HepG2 (cell line): ENCODE results near the gene ABHD3. TPM values are rescaled to one million over a fixed set of nuclear protein-coding genes. Genes with fewer than 3 reads are reported as not detected.

Experiments used
- ATAC-seq: fragments of 200-7000 bp; cut with Tn5 transposase; 3 replicates; pipeline ENCODE4 v1.9.1; 2020; ENCODE audit warnings: mild to moderate bottlenecking, moderate library complexity
- BruUV-seq: library from RNA; stranded (reverse); fragments of 400-500 nt; replicated peaks from 2 replicates; lab custom pipeline; 2021; lab: Mats Ljungman, UMichigan
- CTCF ChIA-PET: fragments of 300-600 bp; formaldehyde crosslinking; extraction: SDS; loops from one replicate; lab custom pipeline; 2021; ENCODE audit warnings: low total read pairs, inconsistent platforms, low intra/inter-chr PET ratio; lab: Yijun Ruan, JAX
- POLR2A ChIA-PET: fragments of 350-600 bp; sonication (Branson Sonifier 250); formaldehyde crosslinking; loops from one replicate; lab custom pipeline; 2020; ENCODE audit warnings: antibody characterized with exemption, inconsistent platforms; lab: Yijun Ruan, JAX
- DNase-seq: peaks from one replicate; pipeline ENCODE4 v3.0.0-alpha.2; 2015; ENCODE audit warnings: low spot score
- FAIRE-seq: peaks from 3 replicates; lab custom pipeline; 2011; peaks lifted over from hg19 to GRCh38; lab: Jason Lieb, UNC
- H2AFZ ChIP-seq: one replicate; pipeline ENCODE4 v1.6.1; 2011; ENCODE audit warnings: low read length, inconsistent platforms
- H3K27ac ChIP-seq: fragments of 300-600 bp; 3 replicates; pipeline ENCODE4 v1.8.0; 2011; ENCODE audit warnings: mixed run types, mild to moderate bottlenecking, mixed read lengths, low read length, inconsistent platforms; ENCODE audit not compliant: insufficient read depth; ENCODE audit errors: extremely low read length
- H3K27me3 ChIP-seq, 2 experiments: fragments of 200-600 bp in 1 of 2; 2 replicates in 1 of 2; 3 replicates in 1 of 2; pipeline versions ENCODE4 v1.6.0 to v1.8.0; 2011; ENCODE audit warnings: low read length in 2 of 2, mild to moderate bottlenecking in 2 of 2, moderate library complexity in 2 of 2, inconsistent platforms in 1 of 2; ENCODE audit not compliant: insufficient read depth in 2 of 2, control insufficient read depth in 1 of 2
- H3K36me3 ChIP-seq, 2 experiments: fragments of 200-600 bp in 1 of 2; replicated peaks in 1 of 2; 2 replicates in 1 of 2; 3 replicates in 1 of 2; pipeline versions ENCODE4 v1.5.1 to v1.8.0; 2011; ENCODE audit warnings: low read length in 2 of 2, inconsistent platforms in 1 of 2; ENCODE audit not compliant: insufficient read depth in 2 of 2, control insufficient read depth in 1 of 2
- H3K4me1 ChIP-seq: 2 replicates; pipeline ENCODE4 v1.5.1; 2012; ENCODE audit warnings: low read length, inconsistent platforms; ENCODE audit not compliant: insufficient read depth
- H3K4me2 ChIP-seq: 2 replicates; pipeline ENCODE4 v1.6.0; 2011; ENCODE audit warnings: low read depth, low read length, inconsistent platforms
- H3K4me3 ChIP-seq, 3 experiments: fragments of 200-600 bp in 1 of 3; sonication (generic), shearing (Covaris generic) in 1 of 3; replicated peaks in 1 of 3; 2 replicates each; pipeline ENCODE4 v1.5.1; 2011 to 2016; ENCODE audit warnings: low read length in 3 of 3, inconsistent platforms in 2 of 3, low read depth in 2 of 3, mild to moderate bottlenecking in 2 of 3, control low read depth in 1 of 3, mixed read lengths in 1 of 3; ENCODE audit not compliant: insufficient read depth in 1 of 3
- H3K79me2 ChIP-seq: one replicate; pipeline ENCODE4 v1.6.1; 2011; ENCODE audit warnings: low read length, inconsistent platforms; ENCODE audit not compliant: insufficient read depth
- H3K9ac ChIP-seq: 2 replicates; pipeline ENCODE4 v1.6.0; 2011; ENCODE audit warnings: mild to moderate bottlenecking, low read depth, low read length, inconsistent platforms; ENCODE audit not compliant: insufficient read depth
- H3K9me3 ChIP-seq: 2 replicates; pipeline ENCODE4 v1.5.1; 2012; ENCODE audit warnings: mild to moderate bottlenecking, low read length
- H4K20me1 ChIP-seq: 2 replicates; pipeline ENCODE4 v1.6.0; 2011; ENCODE audit warnings: inconsistent platforms, mild to moderate bottlenecking, low read length, moderate library complexity; ENCODE audit not compliant: insufficient read depth
- CHD2 ChIP-seq: IDR thresholded peaks from 2 replicates; pipeline ENCODE4 v1.6.1; 2011; ENCODE audit warnings: low read depth, low read length, improper control_type of control experiment
- GPBP1L1 ChIP-seq: sonication (generic); formaldehyde crosslinking; IDR thresholded peaks from 2 replicates; pipeline ENCODE4 v1.5.0; 2020; ENCODE audit warnings: mild to moderate bottlenecking, missing genetic modification reagents
- HCFC1 ChIP-seq: fragments of 150-350 bp; IDR thresholded peaks from 2 replicates; pipeline ENCODE4 v1.6.1; 2014; ENCODE audit warnings: low read depth, low read length
- HNF1A ChIP-seq, 2 experiments: sonication (generic) in 1 of 2; formaldehyde crosslinking in 1 of 2; IDR thresholded peaks; 2 replicates each; pipeline versions ENCODE4 v1.4.0 to v1.6.1; 2016 to 2020; ENCODE audit warnings: borderline replicate concordance in 1 of 2, low read depth in 1 of 2, mild to moderate bottlenecking in 1 of 2, missing genetic modification reagents in 1 of 2
- NAIF1 ChIP-seq: sonication (generic); formaldehyde crosslinking; IDR thresholded peaks from 2 replicates; pipeline ENCODE4 v1.5.0; 2020; ENCODE audit warnings: mild to moderate bottlenecking, missing genetic modification reagents, borderline replicate concordance
- NR2F1 ChIP-seq, 2 experiments: fragments of 450-650 bp in 1 of 2; formaldehyde crosslinking in 1 of 2; IDR thresholded peaks; 2 replicates each; pipeline versions ENCODE4 v1.5.0 to v1.6.1; 2016 to 2020; ENCODE audit warnings: mild to moderate bottlenecking in 1 of 2, missing compliant biosample characterization in 1 of 2, missing genetic modification reagents in 1 of 2, moderate library complexity in 1 of 2
- RARA ChIP-seq: IDR thresholded peaks from 2 replicates; pipeline ENCODE4 v1.6.1; 2016; ENCODE audit warnings: missing genetic modification reagents, missing compliant biosample characterization
- ZBED4 ChIP-seq: sonication (generic); formaldehyde crosslinking; IDR thresholded peaks from 2 replicates; pipeline ENCODE4 v1.4.0; 2020; ENCODE audit warnings: missing genetic modification reagents, borderline replicate concordance
- ZBTB3 ChIP-seq: sonication (generic); formaldehyde crosslinking; IDR thresholded peaks from 2 replicates; pipeline ENCODE4 v1.4.0; 2020; ENCODE audit warnings: low read depth, mild to moderate bottlenecking, moderate library complexity, missing genetic modification reagents, borderline replicate concordance
- ZNF333 ChIP-seq: sonication (generic); formaldehyde crosslinking; IDR thresholded peaks from 2 replicates; pipeline ENCODE4 v1.4.0; 2020; ENCODE audit warnings: mild to moderate bottlenecking, missing genetic modification reagents, borderline replicate concordance
- ZNF446 ChIP-seq: sonication (generic); formaldehyde crosslinking; IDR thresholded peaks from 2 replicates; pipeline ENCODE4 v1.5.0; 2020; ENCODE audit warnings: mild to moderate bottlenecking, missing genetic modification reagents
- WGBS: methylation state at CpG from one replicate; pipeline ENCODE4 v1.1.6; 2017; ENCODE audit warnings: low lambda C conversion rate; 5-methylcytosine and 5-hydroxymethylcytosine counted together
- in situ Hi-C: cut with HindIII; loops from 2 replicates; pipeline ENCODE4 v1.10.0; 2017; ENCODE audit warnings: low pct_unique_long_range_greater_than_20kb; ENCODE audit not compliant: extremely low pct_ligation_motif_present
- intact Hi-C: fragments of 100-400 bp; cut with micrococcal nuclease; formaldehyde crosslinking; loops from one replicate; pipeline ENCODE4 v1.10.0; 2022; ENCODE audit not compliant: unreplicated experiment
- polyA plus RNA-seq, 8 experiments: library from polyadenylated mRNA; depleted of rRNA in 3 of 8; stranded (reverse) in 7 of 8; unstranded in 1 of 8; fragments of >200 nt; fragmentation: Illumina TruSeq in 4 of 8; extraction: Trizol in 4 of 8; gene quantifications; 2 replicates each; pipeline versions ENCODE4 v1.2.1 to v1.2.3, GENCODE V29; 2011 to 2016; ENCODE audit warnings: low read depth in 4 of 8, missing spikeins in 1 of 8, mixed read lengths in 1 of 8; ENCODE audit not compliant: insufficient read depth in 1 of 8
- total RNA-seq, 5 experiments: library from RNA; depleted of rRNA; stranded (reverse); fragments of >200 nt; fragmentation: Illumina TruSeq; extraction: Trizol; gene quantifications; 2 replicates each; pipeline ENCODE4 v1.2.3, GENCODE V29; 2016; ENCODE audit warnings: low read depth in 1 of 5

Gene ABHD3
- total and polyA plus RNA-seq, 2 of the 13 experiments (the other 11 are each of a cell fraction or from before 2014, with no cell fraction given): 32.1 to 40.2 TPM

- no peak overlapping the region for H3K9ac ChIP-seq
- DNase-seq (no peak), ATAC-seq (no peak), FAIRE-seq (no peak)
- no peak overlapping the region for H3K4me3 ChIP-seq
- H3K4me1 ChIP-seq: peaks cover under 1% of the 10 kb centered on the region; the same call in 1 of the 2 replicates
- H2AFZ ChIP-seq: no peak overlapping the region
- in situ Hi-C loops: no loop called here
- intact Hi-C loops: no loop called here
- H3K9me3 ChIP-seq: no peaks in the 10 kb centered on the region
- ChIA-PET CTCF (no interaction called here), POLR2A (interaction anchor here (0.9 to 1.6 kb wide), 3 partner anchors 17 to 71 kb away, joined by 3 to 5 read pairs (median 4); partner anchors contain the start of genes ABHD3 and MIB1)
- peak overlapping the region; percentile 4 for H3K27ac ChIP-seq
- H3K79me2 ChIP-seq: no peaks in the 10 kb centered on the region
- 0 out of 5 replicates have a peak, but pooled peaks cover 0 to 3% of the 10 kb centered on the region in 2 experiments for H3K36me3 ChIP-seq
- no peak overlapping the region for H3K4me2 ChIP-seq
- WGBS: 96% methylated on average over 9 of the region's 9 CpGs
- no peaks in the 10 kb centered on the region for H4K20me1 ChIP-seq
- no peaks in the 10 kb centered on the region for H3K27me3 ChIP-seq
- no TSS peak for BruUV-seq
- TF ChIP-seq HNF1A (IDR thresholded peaks at IDR 0.05; ENCODE audit: low read depth): no peak
- no peak for TF ChIP-seq HNF1A (CRISPR knock-in tag; IDR thresholded peaks at IDR 0.05; ENCODE audit: borderline replicate concordance)
- TF ChIP-seq NR2F1 (CRISPR knock-in tag; IDR thresholded peaks at IDR 0.05): no peak
- TF ChIP-seq ZNF446 (CRISPR knock-in tag): no peak
- TF ChIP-seq CHD2: no peak
- no peak for TF ChIP-seq ZBTB3 (CRISPR knock-in tag)
- no peak for TF ChIP-seq ZBED4 (CRISPR knock-in tag)
- no peak for TF ChIP-seq NAIF1 (CRISPR knock-in tag)
- no peak for TF ChIP-seq HCFC1
- TF ChIP-seq ZNF333 (CRISPR knock-in tag): no peak
- TF ChIP-seq RARA (CRISPR knock-in tag): no peak
- TF ChIP-seq GPBP1L1 (CRISPR knock-in tag): no peak
Observed at GRCh38 chr18:21669736-21670285, 34.8 kb downstream of the ABHD3 start.
